Measurements from ENCODE around the gene PNPLA6.

The PNPLA6 gene

GRCh38 chr19:7516333-7516732 lies 19.2 kb upstream of the PNPLA6 start:
- no peak for DNase-seq

- DNase-seq, result no peak
Observed at GRCh38 chr19:7516878-7517277, 18.6 kb upstream of the PNPLA6 start.

- DNase-seq, result no peak
Observed at GRCh38 chr19:7519361-7520130, 16.0 kb upstream of the PNPLA6 start.

GRCh38 chr19:7520131-7521051 lies 15.1 kb upstream of the PNPLA6 start:
- no peak for DNase-seq

GRCh38 chr19:7521551-7522071 lies 13.9 kb upstream of the PNPLA6 start:
- no peak for DNase-seq

GRCh38 chr19:7522072-7522922 lies 13.2 kb upstream of the PNPLA6 start, which contains the start of gene MCOLN1:
Gene MCOLN1 (plus strand): TSS chr19:7522624. CDS start chr19:7522751, 127 bp downstream.
- DNase-seq, result peak; percentile 92

- no peak for DNase-seq
Observed at GRCh38 chr19:7522923-7523667, 12.4 kb upstream of the PNPLA6 start.

- no peak for DNase-seq
Observed at GRCh38 chr19:7524523-7524922, 11.0 kb upstream of the PNPLA6 start.

GRCh38 chr19:7524992-7525739 lies 10.4 kb upstream of the PNPLA6 start:
- DNase-seq, result no peak

GRCh38 chr19:7526059-7526929 lies 9.2 kb upstream of the PNPLA6 start:
- DNase-seq, result no peak

GRCh38 chr19:7527516-7528191 lies 7.9 kb upstream of the PNPLA6 start:
- DNase-seq, result no peak

GRCh38 chr19:7528192-7528519 lies 7.4 kb upstream of the PNPLA6 start:
- DNase-seq, result no peak

GRCh38 chr19:7528522-7529245 lies 6.8 kb upstream of the PNPLA6 start:
- DNase-seq, result no peak

- DNase-seq, result no peak
Observed at GRCh38 chr19:7529246-7529600, 6.3 kb upstream of the PNPLA6 start.

- no peak for DNase-seq
Observed at GRCh38 chr19:7529610-7530490, 5.7 kb upstream of the PNPLA6 start.

GRCh38 chr19:7533281-7533885 lies 2.1 kb upstream of the PNPLA6 start:
- DNase-seq, result no peak

- peak; percentile 62 for DNase-seq
Observed at GRCh38 chr19:7533925-7534480, 1.5 kb upstream of the PNPLA6 start.
